HL-60 (cell line): ENCODE data around the gene TGM5.

ENCODE experiments used
- DNase-seq, 2 experiments: peaks; one replicate each; pipeline ENCODE4 v3.0.0-alpha.2; 2010 to 2020; ENCODE audit warnings: low read depth in 1 of 2, low spot score in 1 of 2
- H3K27ac ChIP-seq: fragments of 250-450 bp; sonication (Bioruptor Pico); replicated peaks from 2 replicates; pipeline ENCODE4 v1.5.1; 2020; ENCODE audit warnings: mild to moderate bottlenecking, moderate library complexity
- H3K27me3 ChIP-seq: fragments of 250-450 bp; sonication (Bioruptor Pico); 2 replicates; pipeline ENCODE4 v1.5.1; 2021; ENCODE audit warnings: mild to moderate bottlenecking, moderate library complexity; ENCODE audit not compliant: insufficient read depth, poor library complexity, severe bottlenecking
- H3K4me3 ChIP-seq: replicated peaks from 2 replicates; pipeline ENCODE4 v1.5.1; 2011; ENCODE audit warnings: mild to moderate bottlenecking, control low read depth, low read length; ENCODE audit not compliant: insufficient read depth
- GABPA ChIP-seq: IDR thresholded peaks from 2 replicates; pipeline ENCODE4 v1.6.1; 2012; ENCODE audit warnings: low read depth
- POLR2AphosphoS5 ChIP-seq: IDR thresholded peaks from 2 replicates; pipeline ENCODE4 v1.6.1; 2012; ENCODE audit warnings: low read depth
- REST ChIP-seq: IDR thresholded peaks from 2 replicates; pipeline ENCODE4 v1.6.1; 2012; ENCODE audit warnings: low read depth; ENCODE audit not compliant: insufficient replicate concordance
- SPI1 ChIP-seq: IDR thresholded peaks from 2 replicates; pipeline ENCODE4 v1.6.1; 2012; ENCODE audit warnings: low read depth, mild to moderate bottlenecking, borderline replicate concordance
- TF ChIP-seq, protein P1 (sequence below): IDR thresholded peaks from one replicate; pipeline ENCODE4 v1.5.1; 2011; ENCODE audit warnings: low read length, control low read depth, inconsistent platforms; ENCODE audit not compliant: insufficient read depth

TGM5 gene

GRCh38 chr15:43277901-43278300 is 11.2 kb upstream of the TGM5 start:
- no peak overlapping the region for H3K4me3 ChIP-seq
- no peak for TF ChIP-seq SPI1
- TF ChIP-seq GABPA: no peak
- no peak for TF ChIP-seq REST
- no peak for TF ChIP-seq POLR2AphosphoS5
- TF ChIP-seq, protein P1, sequence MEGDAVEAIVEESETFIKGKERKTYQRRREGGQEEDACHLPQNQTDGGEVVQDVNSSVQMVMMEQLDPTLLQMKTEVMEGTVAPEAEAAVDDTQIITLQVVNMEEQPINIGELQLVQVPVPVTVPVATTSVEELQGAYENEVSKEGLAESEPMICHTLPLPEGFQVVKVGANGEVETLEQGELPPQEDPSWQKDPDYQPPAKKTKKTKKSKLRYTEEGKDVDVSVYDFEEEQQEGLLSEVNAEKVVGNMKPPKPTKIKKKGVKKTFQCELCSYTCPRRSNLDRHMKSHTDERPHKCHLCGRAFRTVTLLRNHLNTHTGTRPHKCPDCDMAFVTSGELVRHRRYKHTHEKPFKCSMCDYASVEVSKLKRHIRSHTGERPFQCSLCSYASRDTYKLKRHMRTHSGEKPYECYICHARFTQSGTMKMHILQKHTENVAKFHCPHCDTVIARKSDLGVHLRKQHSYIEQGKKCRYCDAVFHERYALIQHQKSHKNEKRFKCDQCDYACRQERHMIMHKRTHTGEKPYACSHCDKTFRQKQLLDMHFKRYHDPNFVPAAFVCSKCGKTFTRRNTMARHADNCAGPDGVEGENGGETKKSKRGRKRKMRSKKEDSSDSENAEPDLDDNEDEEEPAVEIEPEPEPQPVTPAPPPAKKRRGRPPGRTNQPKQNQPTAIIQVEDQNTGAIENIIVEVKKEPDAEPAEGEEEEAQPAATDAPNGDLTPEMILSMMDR: no peak
- no peak overlapping the region for H3K27ac ChIP-seq
- H3K27me3 ChIP-seq: no peaks in the 10 kb centered on the region
- no peak for DNase-seq

DNA sequence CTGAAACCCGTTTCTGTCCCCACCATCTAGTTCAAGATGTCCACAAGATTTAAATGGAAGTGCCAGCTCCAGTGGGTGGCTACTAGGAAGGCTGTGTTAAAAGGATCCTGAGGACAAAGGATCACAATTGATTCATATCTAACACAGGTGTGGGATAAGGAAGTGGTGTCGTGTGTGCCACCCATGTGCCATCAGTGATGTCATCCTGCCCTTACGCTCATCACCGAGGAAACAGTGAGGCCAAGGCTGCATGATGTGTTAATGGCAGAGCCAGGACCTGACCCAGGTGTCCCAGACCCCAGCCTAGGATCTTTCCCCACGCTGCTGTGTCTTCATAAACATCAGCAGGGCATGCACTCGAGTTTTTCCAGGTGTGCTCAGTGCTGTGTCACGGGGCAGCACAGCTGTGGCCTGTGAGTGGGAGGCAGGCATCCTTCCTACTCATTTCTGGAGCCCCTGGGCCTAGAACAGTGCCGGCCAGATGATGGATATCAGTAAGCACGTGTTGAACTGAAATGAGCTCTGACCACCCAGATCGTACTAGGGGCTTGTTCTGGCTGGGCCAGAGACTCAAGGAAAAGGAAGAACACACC is 10.6 kb upstream of the TGM5 start:
- H3K27ac ChIP-seq: no peak overlapping the region
- no peak overlapping the region for H3K4me3 ChIP-seq
- peak in 1 of 2 experiments; percentile 41 for DNase-seq
- no peaks in the 10 kb centered on the region for H3K27me3 ChIP-seq
- TF ChIP-seq SPI1 (no peak), REST (no peak)

DNA sequence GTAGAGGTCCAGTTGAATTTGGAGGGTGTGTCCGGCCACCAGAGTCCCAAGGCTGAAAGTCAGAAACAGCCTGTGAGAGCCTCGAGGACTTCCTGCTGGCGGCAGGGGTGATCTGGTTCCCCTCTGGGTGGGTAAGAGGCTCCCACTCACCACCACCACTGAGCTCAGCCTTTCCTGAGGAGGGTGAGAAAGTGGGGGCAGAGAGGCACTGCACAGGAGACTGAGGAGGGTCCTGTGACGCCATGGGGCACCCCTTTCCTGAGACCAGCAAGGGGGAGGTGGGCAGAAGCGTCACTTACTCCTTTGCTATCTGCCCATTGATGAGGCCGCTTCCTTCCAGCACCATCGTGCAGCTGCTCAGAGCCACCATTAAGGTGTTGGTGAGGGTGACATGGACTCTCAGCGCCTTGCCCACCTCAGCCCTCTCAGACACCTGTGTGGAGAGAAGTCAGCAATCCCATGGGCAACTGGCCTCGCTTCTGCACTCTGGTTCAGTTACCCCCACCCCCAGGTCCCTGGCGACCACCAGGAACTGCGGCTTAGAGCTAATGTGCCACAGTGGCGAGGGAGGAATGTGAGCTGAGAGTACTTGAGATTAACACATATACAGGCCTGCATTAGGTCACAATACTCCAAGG is 10.0 kb upstream of the TGM5 start:
- H3K27ac ChIP-seq: no peak overlapping the region
- no peak overlapping the region for H3K4me3 ChIP-seq
- no peaks in the 10 kb centered on the region for H3K27me3 ChIP-seq
- DNase-seq: no peak
- TF ChIP-seq POLR2AphosphoS5: no peak
- TF ChIP-seq, protein P1: no peak
- TF ChIP-seq GABPA: no peak
- no peak for TF ChIP-seq REST
- no peak for TF ChIP-seq SPI1
